ENCODE results near the gene RUNX3.

- TF ChIP-seq CHD1 (IDR thresholded peaks at IDR 0.05; ENCODE audit: low read depth, low read length) (no peak), CTCF (IDR thresholded peaks at IDR 0.05; ENCODE audit: control extremely low read depth in 1 of 3, insufficient read depth in 1 of 3, low read depth in 1 of 3, low read length in 3 of 3) (no peak), GTF2F1 (IDR thresholded peaks at IDR 0.05; ENCODE audit: borderline replicate concordance, low read depth, low read length) (no peak), PHF8 (conservative IDR thresholded peaks at IDR 0.05; ENCODE audit: low read depth, low read length) (no peak), POLR2A (IDR thresholded peaks at IDR 0.05; ENCODE audit: control extremely low read depth in 1 of 2, low read depth in 2 of 2, low read length in 2 of 2) (no peak), SIRT6 (IDR thresholded peaks at IDR 0.05; ENCODE audit: low read length) (no peak), HDAC2 (IDR thresholded peaks at IDR 0.05; ENCODE audit: borderline replicate concordance in 1 of 2, low read depth in 2 of 2, low read length in 2 of 2) (no peak), YY1 (IDR thresholded peaks at IDR 0.05; ENCODE audit: low read depth, low read length) (no peak), CEBPB (IDR thresholded peaks at IDR 0.05; ENCODE audit: low read depth, low read length) (no peak), USF2 (IDR thresholded peaks at IDR 0.05; ENCODE audit: low read length) (no peak), JUND (IDR thresholded peaks at IDR 0.05; ENCODE audit: low read length) (no peak)
These were observed 25.8 kb upstream of the RUNX3 start for GRCh38 chr1:24955779-24956365.

All from H1 (cell line).